Esophagus squamous epithelium (tissue), 4 donors: ENCODE results near the gene DCUN1D4.

Source experiments
- POLR2A ChIP-seq, 4 donors: fragments of 450-650 bp; IDR thresholded peaks; one replicate each; pipeline ENCODE4 v1.6.1; 2017; ENCODE audit warnings: antibody characterized with exemption in 4 of 4, mild to moderate bottlenecking in 4 of 4, moderate library complexity in 3 of 4
- TF ChIP-seq, protein P1 (sequence below), 6 experiments: fragments of 450-650 bp in 4 of 6; fragments of 200-600 bp in 2 of 6; sonication (generic) in 2 of 6; IDR thresholded peaks; one replicate each; pipeline ENCODE4 v1.5.1; 2016 to 2019; ENCODE audit warnings: antibody characterized with exemption in 6 of 6, mild to moderate bottlenecking in 4 of 6, moderate library complexity in 4 of 6

DNA sequence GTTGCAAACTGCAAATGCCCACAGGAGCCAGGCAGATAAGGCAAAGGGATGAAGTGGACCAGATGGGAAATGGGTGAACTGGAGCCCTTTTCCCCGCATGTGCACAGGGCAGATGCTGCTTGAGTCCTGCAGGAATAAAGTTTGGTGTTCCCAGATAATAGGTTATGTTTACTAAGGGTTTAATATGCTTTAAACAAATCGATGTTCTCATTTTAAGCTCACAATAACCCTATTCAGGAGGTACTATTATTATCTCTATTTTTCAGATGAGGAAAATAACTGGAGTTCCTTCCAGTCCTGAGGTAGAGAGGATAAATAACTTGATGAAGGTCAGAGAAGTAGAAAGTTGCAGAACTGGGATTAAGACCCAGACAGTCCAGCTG, 99.9 kb downstream of the DCUN1D4 start:
- TF ChIP-seq, protein P1, sequence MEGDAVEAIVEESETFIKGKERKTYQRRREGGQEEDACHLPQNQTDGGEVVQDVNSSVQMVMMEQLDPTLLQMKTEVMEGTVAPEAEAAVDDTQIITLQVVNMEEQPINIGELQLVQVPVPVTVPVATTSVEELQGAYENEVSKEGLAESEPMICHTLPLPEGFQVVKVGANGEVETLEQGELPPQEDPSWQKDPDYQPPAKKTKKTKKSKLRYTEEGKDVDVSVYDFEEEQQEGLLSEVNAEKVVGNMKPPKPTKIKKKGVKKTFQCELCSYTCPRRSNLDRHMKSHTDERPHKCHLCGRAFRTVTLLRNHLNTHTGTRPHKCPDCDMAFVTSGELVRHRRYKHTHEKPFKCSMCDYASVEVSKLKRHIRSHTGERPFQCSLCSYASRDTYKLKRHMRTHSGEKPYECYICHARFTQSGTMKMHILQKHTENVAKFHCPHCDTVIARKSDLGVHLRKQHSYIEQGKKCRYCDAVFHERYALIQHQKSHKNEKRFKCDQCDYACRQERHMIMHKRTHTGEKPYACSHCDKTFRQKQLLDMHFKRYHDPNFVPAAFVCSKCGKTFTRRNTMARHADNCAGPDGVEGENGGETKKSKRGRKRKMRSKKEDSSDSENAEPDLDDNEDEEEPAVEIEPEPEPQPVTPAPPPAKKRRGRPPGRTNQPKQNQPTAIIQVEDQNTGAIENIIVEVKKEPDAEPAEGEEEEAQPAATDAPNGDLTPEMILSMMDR (IDR thresholded peaks at IDR 0.05) = no peak
- TF ChIP-seq POLR2A (IDR thresholded peaks at IDR 0.05) = no peak
